ENCODE measurements around the gene ELMO2.

DNA sequence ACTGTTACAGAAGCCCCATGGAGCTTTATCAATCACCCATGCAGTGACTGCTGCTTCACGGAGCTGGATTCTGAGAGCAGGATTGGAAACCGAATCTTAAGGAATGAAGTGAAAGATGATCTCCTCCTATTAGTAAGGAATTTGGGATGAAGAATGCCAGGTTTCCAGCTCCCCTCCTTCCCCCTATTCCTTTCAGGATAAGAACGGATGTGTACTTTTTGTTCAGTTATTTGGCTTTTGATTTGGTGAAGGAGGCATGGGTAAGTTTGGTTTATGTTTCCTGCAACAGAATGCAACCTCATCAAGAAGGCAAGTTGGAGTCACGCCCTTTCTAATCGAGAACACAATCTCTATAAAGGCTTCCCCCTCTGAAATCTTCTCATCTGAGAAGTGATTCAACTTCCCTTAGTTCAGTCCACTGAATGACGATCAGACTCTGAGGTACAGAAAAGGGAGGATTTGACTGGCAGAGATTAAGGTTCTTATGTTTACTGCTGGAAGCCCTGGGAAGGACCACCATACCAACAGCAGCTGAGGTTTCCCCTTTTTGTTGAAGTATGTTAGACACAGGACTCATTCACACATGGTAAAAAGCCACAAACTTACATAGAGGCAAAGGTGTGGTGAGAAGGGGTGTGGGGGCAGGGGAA, 5.5 kb downstream of the ELMO2 start:
- no peak for TF ChIP-seq EZH2phosphoT487 (IDR thresholded peaks at IDR 0.05; ENCODE audit: insufficient read depth, low read depth)
- TF ChIP-seq EZH2 (IDR thresholded peaks at IDR 0.05; ENCODE audit: insufficient read depth, poor library complexity, severe bottlenecking), result no peak

All from GM23248 (cell line).